ENCODE data around the gene DUSP5.

DNA sequence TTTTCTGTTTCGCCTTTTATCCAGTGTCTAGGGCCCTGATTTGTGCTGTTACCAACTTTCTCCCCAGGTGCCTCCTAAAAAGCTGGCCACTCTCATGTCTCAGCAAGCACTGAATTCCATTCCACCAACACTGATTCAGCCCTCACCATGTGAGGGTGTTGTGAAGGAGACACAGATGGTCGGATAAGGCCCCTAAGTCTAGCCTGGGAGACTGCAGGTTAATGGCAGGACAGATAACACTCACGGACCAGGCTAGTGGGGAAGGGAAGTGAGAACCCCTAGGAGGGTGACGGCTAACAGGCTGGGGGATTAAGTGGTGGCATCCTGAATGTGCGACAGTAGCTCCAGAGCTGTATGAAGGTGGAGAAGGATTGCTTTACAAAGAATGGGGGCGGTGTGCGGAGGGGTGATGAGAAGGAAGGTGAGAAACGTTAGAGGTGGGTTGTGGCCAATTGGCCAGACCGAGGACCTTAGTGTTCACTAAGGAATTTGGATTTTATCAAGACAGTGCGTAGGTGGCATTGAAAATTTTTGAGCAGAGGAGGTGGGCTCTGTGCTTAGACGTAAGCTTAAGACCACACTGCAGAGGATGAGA lies 3.8 kb upstream of the DUSP5 start:
- TF ChIP-seq CTCF (IDR thresholded peaks at IDR 0.05) = no peak
- TF ChIP-seq EP300 (IDR thresholded peaks at IDR 0.05) = no peak
